HAP-1 (cell line): ENCODE measurements around the gene FCRL2.

Experiments used
- DNase-seq, 2 experiments: peaks; one replicate each; pipeline ENCODE4 v3.0.0-alpha.2; 2016 to 2020; ENCODE audit warnings: low spot score in 2 of 2
- H3K27me3 ChIP-seq: fragments of 250-450 bp; sonication (Bioruptor Pico); 2 replicates; pipeline ENCODE4 v1.5.1; 2020; ENCODE audit warnings: low read depth, mild to moderate bottlenecking, moderate library complexity
- H3K36me3 ChIP-seq: fragments of 250-450 bp; sonication (Bioruptor Pico); replicated peaks from 2 replicates; pipeline ENCODE4 v1.5.1; 2020; ENCODE audit warnings: mild to moderate bottlenecking
- H3K4me1 ChIP-seq: fragments of 250-450 bp; sonication (Bioruptor Pico); 2 replicates; pipeline ENCODE4 v1.5.1; 2020; ENCODE audit warnings: mild to moderate bottlenecking
- H3K4me3 ChIP-seq: fragments of 250-450 bp; sonication (Bioruptor Pico); 2 replicates; pipeline ENCODE4 v1.5.1; 2020; ENCODE audit warnings: mild to moderate bottlenecking, moderate library complexity
- H3K9me3 ChIP-seq: fragments of 250-450 bp; sonication (Bioruptor Pico); 2 replicates; pipeline ENCODE4 v1.5.1; 2020; ENCODE audit warnings: mild to moderate bottlenecking, moderate library complexity
- in situ Hi-C: fragments of 300-500 bp; cut with MboI; formaldehyde crosslinking; loops from 3 replicates; pipeline ENCODE4 v1.14.3; 2020; ENCODE audit warnings: low sequenced_read_pairs, inconsistent platforms, mixed read lengths

FCRL2 gene, protein sequence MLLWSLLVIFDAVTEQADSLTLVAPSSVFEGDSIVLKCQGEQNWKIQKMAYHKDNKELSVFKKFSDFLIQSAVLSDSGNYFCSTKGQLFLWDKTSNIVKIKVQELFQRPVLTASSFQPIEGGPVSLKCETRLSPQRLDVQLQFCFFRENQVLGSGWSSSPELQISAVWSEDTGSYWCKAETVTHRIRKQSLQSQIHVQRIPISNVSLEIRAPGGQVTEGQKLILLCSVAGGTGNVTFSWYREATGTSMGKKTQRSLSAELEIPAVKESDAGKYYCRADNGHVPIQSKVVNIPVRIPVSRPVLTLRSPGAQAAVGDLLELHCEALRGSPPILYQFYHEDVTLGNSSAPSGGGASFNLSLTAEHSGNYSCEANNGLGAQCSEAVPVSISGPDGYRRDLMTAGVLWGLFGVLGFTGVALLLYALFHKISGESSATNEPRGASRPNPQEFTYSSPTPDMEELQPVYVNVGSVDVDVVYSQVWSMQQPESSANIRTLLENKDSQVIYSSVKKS

DNA sequence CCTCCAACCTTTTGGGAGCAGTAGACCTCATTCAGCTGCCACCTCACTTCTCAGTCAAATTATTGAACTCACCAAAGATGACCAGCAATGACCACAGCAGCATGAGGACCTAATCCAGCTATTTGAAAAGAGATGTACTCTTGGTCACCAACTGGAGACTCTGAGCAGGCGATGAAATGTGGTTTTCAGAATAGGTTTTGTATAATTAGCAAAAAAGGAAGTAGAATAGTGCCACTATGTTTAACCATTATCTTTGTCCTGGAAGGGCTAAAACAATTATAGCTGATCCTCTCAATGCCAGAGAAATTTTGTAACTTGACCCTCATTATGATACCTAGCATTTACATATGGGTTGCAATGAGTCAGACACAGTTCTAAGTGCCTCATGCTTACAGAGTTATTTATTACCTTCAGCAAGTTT, at the start of gene FCRL2:
Gene FCRL2, minus strand, starts transcription at position 162 of the 421 bp plus-strand sequence. Its CDS starts 59 bp downstream, at position 103.
- DNase-seq = no peak
- in situ Hi-C loops = no loop called here
- no peaks in the 10 kb centered on the region for H3K36me3 ChIP-seq
- no peaks in the 10 kb centered on the region for H3K9me3 ChIP-seq
- H3K4me3 ChIP-seq = no peak within 1 kb of the TSS
- no peaks in the 10 kb centered on the region for H3K4me1 ChIP-seq
- H3K27me3 ChIP-seq = peaks cover 3% of the 10 kb centered on the region

DNA sequence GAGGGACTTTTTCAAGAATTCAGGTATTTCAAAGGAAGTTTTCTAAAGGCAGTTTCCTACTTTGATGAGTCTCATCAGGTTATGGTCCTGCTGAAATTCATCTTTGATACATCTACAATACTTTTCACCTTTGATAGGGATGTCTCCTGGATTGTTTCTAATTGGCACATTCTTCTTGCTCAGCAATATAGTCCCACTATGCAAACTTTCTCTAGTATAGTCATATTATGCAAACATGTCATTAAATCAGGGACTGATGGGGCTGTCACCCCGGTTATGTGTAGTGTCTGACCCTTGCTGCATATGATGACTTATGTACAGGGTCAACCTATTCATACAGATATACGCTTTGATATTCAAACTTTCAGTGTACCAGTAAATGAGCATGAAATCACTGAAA, 43.4 kb upstream of the FCRL2 start:
- no peaks in the 10 kb centered on the region for H3K4me1 ChIP-seq
- no peak overlapping the region for H3K4me3 ChIP-seq
- H3K36me3 ChIP-seq = no peaks in the 10 kb centered on the region
- peaks cover 11% of the 10 kb centered on the region; the same call in 1 of the 2 replicates for H3K27me3 ChIP-seq
- in situ Hi-C loops = no loop called here
- DNase-seq = no peak
- H3K9me3 ChIP-seq = no peaks in the 10 kb centered on the region

DNA sequence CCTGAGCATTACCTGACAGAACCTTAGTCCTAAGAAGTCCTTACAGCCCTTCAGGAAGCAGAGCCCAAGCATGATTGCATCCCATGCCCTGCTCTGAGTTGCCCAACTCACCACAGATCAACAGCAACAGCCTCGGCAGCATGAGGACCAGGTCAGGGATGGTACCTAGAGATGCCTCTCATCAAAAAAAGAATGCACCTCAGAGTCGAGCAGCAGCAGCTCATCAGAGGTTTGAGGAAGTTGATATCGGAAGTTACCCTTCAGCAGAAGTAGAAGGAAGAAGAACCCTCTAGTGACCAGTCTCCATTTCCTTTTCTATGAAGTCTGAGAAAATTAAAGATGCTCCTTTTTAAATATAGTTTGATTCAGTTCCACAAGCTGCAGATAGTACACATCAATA, 43.0 kb upstream of the FCRL2 start, which contains the start of gene FCRL1:
Gene FCRL1, minus strand, starts transcription at position 225 of the 400 bp plus-strand sequence. Its CDS starts 83 bp downstream, at position 142.
- H3K9me3 ChIP-seq = no peaks in the 10 kb centered on the region
- no peak within 1 kb of the TSS for H3K4me3 ChIP-seq
- H3K4me1 ChIP-seq = no peaks in the 10 kb centered on the region
- in situ Hi-C loops = no loop called here
- DNase-seq = no peak
- H3K27me3 ChIP-seq = peaks cover 11% of the 10 kb centered on the region; the same call in 1 of the 2 replicates
- H3K36me3 ChIP-seq = no peaks in the 10 kb centered on the region

DNA sequence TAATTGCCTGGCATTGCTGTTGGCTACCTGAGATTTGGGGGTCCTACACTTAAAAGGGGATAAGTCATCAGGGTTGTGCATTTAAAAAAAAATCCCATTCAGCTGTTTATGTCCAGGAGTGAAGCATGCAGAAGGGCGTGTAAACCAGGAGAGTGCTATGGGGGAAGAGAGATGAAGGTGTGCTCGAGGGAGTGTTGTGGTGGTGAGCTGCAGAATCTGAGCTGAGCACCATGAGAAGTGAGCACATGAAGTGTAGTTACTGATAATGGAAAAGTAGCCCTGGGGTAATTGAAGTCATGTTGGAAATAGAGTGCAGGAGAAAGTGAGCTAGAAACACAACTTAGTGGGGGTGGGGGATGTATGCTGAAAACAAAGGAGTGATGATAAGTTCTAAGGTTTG, 42.3 kb upstream of the FCRL2 start:
- in situ Hi-C loops = no loop called here
- H3K4me1 ChIP-seq = no peaks in the 10 kb centered on the region

DNA sequence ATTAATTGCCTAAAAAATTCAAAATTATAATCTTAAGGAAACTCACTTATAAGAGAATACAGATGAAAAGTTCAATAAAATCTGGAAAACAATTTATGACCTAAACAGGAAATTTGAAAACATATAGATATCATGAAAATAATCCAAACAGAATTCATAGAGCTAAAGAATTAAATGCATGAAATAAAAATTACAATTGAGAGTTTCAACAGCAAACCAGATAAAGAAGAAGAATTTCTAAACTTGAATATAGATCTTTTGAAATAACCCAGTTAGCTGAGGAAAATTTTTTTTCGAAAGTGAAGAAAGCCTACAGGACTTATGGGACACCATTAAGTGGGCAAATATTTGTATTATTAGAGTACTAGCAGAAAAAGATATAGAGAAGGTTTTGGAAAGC, 36.3 kb upstream of the FCRL2 start:
- Histone ChIP-seq H3K4me1 (no peaks in the 10 kb centered on the region), H3K4me3 (no peak overlapping the region), H3K27me3 (0 out of 2 replicates have a peak, but pooled peaks cover 3% of the 10 kb centered on the region), H3K36me3 (no peaks in the 10 kb centered on the region), H3K9me3 (no peaks in the 10 kb centered on the region)
- in situ Hi-C loops = no loop called here
- no peak for DNase-seq

More for the DNA sequence above, 42.3 kb upstream of the FCRL2 start:
- peaks cover 11% of the 10 kb centered on the region; the same call in 1 of the 2 replicates for H3K27me3 ChIP-seq
- no peaks in the 10 kb centered on the region for H3K36me3 ChIP-seq
- no peak for DNase-seq
- no peaks in the 10 kb centered on the region for H3K9me3 ChIP-seq
- H3K4me3 ChIP-seq = no peak overlapping the region

DNA sequence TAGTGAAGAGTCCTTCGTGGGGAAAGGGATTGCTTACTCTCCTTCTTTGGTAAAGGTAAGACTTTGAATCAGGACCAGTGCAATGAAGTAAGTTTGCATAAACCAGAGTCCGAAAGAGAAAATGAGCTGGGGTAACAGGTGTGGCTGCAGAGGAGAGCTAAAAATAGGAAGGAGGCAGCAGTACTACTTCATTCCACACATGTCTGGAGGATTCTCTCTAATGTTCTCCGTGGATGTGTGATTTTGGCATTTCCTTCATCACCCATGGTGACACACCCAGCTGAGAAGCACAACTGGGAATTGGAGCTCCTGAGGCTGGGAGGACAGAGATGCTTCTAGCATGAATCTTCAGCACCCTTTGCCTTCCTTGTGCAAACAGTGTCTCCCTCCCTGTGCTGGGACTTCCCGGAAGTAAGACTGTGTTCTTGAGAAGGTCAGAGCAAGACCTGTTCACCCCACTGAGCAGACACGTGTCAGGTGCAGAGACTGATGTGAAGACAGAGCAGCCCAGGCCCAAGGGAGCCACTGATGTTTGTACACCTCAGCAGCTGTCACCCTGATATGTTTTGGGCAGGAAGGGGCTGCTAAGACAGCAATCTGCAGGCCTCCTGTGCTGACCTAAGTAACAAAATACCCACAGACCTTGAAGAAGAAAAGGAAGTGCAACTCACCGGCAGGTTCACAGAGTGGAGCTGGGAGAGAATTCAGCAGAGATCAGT, 29.7 kb upstream of the FCRL2 start:
- H3K36me3 ChIP-seq = no peaks in the 10 kb centered on the region
- 0 out of 2 replicates have a peak, but pooled peaks cover 3% of the 10 kb centered on the region for H3K27me3 ChIP-seq
- no peaks in the 10 kb centered on the region for H3K4me1 ChIP-seq
- H3K4me3 ChIP-seq = no peak overlapping the region
- in situ Hi-C loops = no loop called here
- no peak for DNase-seq
- no peaks in the 10 kb centered on the region for H3K9me3 ChIP-seq

DNA sequence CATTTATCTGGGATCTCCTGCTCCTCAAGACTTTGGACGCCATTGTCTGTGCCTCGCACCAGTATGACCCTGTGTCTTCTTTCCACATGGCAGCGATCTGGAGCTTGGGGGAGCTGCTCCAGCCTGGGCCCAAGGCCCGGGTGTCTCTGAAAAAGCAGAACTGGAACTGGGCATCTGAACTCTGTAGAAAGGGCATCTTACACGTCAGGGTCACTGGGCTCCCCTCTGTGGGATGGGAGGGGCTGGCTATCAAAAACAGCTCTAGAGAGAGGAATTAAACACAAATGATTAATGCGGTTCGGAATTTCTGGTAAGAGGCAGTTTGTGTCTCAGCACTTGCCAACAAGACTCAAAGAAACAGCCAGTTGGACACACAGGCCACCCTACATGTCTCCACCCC, 26.9 kb upstream of the FCRL2 start:
- in situ Hi-C loops = no loop called here
- H3K9me3 ChIP-seq = no peaks in the 10 kb centered on the region
- H3K27me3 ChIP-seq = 0 out of 2 replicates have a peak, but pooled peaks cover 3% of the 10 kb centered on the region
- H3K36me3 ChIP-seq = no peaks in the 10 kb centered on the region
- no peaks in the 10 kb centered on the region for H3K4me1 ChIP-seq
- DNase-seq = no peak
- H3K4me3 ChIP-seq = no peak overlapping the region

DNA sequence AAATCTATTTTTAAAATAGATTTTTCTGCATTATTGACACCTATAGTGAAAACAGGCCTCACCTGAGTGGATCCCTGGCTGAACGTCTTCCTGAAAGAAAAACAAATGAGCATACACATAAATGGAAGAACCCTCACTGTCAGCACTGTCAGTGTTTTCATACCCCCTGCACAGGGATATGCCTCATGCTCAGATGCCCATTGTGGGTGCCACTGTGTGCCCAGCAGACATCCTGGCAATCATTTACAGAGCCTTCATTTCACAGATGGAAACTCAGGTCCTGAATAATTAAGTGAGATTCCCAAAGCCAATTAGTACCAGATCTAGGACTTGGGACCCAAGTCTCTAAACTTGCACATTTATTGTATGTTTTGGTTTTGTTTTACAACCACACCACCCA, 23.1 kb upstream of the FCRL2 start:
- Histone ChIP-seq H3K27me3 (no peaks in the 10 kb centered on the region), H3K36me3 (no peaks in the 10 kb centered on the region), H3K4me3 (no peak overlapping the region), H3K4me1 (no peaks in the 10 kb centered on the region), H3K9me3 (no peaks in the 10 kb centered on the region)
- in situ Hi-C loops = no loop called here
- DNase-seq = no peak

DNA sequence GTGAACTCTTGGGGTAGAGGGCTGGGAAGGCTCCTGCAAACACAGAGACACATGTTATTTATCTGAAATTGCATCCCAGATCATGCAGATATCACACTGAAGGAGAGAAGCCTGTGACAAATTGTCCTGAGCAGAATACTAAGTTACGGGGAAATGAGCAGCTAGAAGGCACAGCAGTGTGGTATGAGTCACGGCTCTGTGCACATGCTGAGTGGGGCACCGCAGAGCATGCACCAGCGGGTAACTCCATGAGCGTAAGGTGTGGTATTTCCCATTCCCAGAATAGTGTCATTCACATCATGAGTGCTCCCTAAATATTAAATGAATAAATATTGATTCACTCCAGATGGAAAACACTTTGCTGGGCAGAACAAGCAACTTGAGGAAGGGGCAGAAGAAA, 21.3 kb upstream of the FCRL2 start:
- H3K36me3 ChIP-seq = no peaks in the 10 kb centered on the region
- DNase-seq = no peak
- H3K4me1 ChIP-seq = no peaks in the 10 kb centered on the region
- no peaks in the 10 kb centered on the region for H3K27me3 ChIP-seq
- H3K9me3 ChIP-seq = no peaks in the 10 kb centered on the region
- in situ Hi-C loops = no loop called here
- no peak overlapping the region for H3K4me3 ChIP-seq

DNA sequence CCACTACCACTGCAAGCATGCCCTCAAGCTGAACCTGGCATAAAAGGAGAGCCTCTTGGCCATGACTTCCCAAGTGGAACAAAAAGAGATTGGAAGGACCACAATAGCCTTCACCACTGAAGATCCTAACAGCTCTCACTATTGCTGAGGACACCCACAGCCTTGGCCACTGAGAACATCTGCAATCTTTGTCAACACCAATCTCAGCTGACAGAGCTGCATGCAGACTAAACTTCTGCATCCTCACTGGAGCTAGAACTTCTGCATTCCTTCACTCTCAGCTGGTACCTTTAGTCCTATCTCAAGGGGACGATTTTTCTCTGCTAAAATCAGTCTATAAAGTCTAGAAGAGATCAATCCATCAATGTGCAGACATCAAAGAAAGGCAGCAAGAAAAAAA, 8.3 kb upstream of the FCRL2 start:
- no peaks in the 10 kb centered on the region for H3K36me3 ChIP-seq
- no peaks in the 10 kb centered on the region for H3K4me1 ChIP-seq
- H3K27me3 ChIP-seq = no peaks in the 10 kb centered on the region
- no peak overlapping the region for H3K4me3 ChIP-seq
- in situ Hi-C loops = no loop called here
- DNase-seq = no peak
- H3K9me3 ChIP-seq = no peaks in the 10 kb centered on the region

DNA sequence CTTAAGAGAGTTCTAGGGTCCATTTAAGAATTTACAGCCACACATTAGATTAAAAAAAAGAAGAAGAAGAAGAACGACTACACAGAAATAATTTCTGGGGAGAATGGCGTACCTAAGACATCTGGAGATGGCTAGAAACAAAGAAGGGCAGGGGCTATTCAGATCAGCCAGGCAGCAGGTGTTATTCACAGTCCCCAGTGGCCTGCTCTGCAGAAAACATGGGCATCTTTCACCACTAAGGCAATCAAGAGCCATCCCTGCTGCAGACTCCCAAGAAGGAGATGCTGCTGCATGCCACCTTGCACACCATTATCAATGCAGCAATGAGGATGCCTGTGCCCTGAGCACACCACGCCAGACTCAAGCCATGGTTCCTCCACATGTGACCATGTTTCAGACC, 7.9 kb upstream of the FCRL2 start:
- no peaks in the 10 kb centered on the region for H3K9me3 ChIP-seq
- no peaks in the 10 kb centered on the region for H3K27me3 ChIP-seq
- H3K4me1 ChIP-seq = no peaks in the 10 kb centered on the region
- no peak for DNase-seq
- H3K4me3 ChIP-seq = no peak overlapping the region
- in situ Hi-C loops = no loop called here
- H3K36me3 ChIP-seq = no peaks in the 10 kb centered on the region

DNA sequence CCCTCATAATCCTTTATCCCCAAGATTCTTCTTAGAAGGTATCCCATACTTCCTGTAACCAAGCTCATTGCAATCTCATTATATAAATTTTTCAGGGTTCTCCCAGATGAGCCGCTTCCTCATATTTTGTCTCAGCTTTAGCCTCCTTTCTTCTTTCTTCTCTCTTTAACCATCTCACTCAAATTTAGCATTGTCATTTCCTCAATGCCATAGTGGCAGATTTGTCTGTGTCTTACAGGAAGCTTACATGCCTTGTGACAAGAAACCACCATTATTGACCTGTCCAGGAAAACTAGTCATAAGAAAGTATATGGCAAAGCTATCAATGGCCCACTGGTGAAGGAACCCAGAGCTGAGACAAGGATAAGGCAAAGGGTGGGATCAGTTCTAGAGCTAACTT, 6.0 kb upstream of the FCRL2 start:
- no peaks in the 10 kb centered on the region for H3K36me3 ChIP-seq
- no peaks in the 10 kb centered on the region for H3K4me1 ChIP-seq
- no peaks in the 10 kb centered on the region for H3K27me3 ChIP-seq
- no peaks in the 10 kb centered on the region for H3K9me3 ChIP-seq
- no peak overlapping the region for H3K4me3 ChIP-seq
- DNase-seq = no peak
- in situ Hi-C loops = no loop called here

DNA sequence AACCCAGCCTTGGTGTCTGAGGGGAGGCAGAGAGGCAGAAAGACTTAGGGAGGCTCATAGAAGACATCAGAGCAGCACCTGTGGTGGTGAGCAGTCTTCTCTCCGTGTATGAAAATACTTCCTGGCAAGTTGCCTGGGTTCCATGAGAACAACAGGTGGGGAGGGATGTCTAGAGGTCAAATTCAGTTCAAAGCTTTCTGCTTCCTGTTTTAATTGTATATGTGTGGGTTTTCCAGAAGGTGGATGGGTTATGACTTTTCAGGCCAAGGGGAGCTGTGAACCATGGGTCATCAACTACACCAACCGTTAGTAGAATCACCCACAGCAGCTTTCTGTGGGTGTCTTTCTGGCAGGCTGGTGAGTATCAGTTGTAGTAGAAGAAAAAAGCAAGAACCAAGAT, 4.1 kb upstream of the FCRL2 start:
- Histone ChIP-seq H3K4me1 (no peaks in the 10 kb centered on the region), H3K36me3 (no peaks in the 10 kb centered on the region), H3K4me3 (no peak overlapping the region), H3K9me3 (no peaks in the 10 kb centered on the region), H3K27me3 (no peaks in the 10 kb centered on the region)
- no peak for DNase-seq
- in situ Hi-C loops = no loop called here
